ENCODE measurements around the gene FAM174C.
"Not testable (repeated sequence)": the region's sequence is repeated elsewhere in the genome, so short reads cannot be mapped to it uniquely, and the experiment has no call there.

The FAM174C gene

DNA sequence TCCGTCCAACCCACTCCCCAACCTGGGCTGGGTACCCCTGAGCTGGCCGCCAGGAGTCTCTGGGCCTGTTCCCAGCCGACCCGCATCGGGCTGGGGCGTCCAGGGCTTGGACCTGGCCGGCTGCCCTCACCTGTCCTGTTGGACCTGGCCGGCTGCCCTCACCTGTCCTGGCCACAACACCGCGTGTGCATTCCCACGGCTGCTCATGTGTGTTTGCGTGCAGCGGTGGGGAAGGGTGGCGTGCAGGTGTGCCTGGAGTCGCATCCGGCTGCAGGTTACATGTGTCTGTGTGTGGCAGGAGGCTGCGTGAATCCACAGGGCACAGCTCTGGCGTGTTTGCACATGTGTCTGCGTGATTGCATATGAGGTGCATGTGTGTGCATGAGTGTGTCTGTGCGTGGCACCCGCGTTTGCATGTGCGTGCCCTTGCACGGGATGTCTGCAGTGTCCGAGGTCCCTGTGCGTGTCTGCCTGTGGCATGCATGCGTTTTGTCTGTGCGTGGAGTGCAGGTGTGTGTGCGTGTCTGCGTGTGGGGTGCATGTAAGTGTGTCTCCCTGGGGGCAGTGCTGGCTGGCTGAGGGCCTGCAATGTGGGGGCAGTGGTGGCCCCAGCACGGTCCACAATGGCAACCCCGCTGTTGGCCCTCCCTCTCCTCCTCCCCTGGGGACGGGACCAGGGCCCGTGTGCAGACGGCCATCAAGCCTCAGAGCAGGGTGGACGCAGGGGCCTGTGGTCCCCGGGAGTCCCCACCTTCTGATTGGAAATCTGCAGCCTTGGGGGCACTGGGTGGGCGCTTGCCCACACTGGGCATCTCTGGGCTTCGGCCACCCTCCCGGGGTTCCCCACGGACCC, 13.7 kb downstream of the FAM174C start:
- DNase-seq: no peak

DNA sequence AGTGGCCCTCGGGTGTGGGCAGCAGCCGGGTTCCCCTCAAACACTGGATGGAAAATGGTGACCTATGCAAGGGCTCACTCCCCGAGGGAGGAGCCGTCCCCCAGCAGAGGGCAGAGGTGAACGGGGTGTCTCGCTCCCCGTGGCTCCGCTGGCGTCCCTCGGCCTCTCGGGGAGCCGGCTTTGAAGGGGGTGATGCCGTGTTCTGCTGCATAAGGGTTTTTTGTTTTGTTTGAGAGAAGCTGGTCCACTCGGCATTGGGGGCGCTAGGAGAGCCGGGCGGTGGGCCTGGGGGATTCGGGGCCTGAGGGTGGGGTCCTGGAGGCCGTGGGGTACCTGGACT, 14.3 kb downstream of the FAM174C start:
- no peak for DNase-seq

GRCh38 chr19:1290196-1290702, 14.9 kb downstream of the FAM174C start:
- no peak for DNase-seq

GRCh38 chr19:1290703-1291651, 15.6 kb downstream of the FAM174C start:
- no peak for DNase-seq

DNA sequence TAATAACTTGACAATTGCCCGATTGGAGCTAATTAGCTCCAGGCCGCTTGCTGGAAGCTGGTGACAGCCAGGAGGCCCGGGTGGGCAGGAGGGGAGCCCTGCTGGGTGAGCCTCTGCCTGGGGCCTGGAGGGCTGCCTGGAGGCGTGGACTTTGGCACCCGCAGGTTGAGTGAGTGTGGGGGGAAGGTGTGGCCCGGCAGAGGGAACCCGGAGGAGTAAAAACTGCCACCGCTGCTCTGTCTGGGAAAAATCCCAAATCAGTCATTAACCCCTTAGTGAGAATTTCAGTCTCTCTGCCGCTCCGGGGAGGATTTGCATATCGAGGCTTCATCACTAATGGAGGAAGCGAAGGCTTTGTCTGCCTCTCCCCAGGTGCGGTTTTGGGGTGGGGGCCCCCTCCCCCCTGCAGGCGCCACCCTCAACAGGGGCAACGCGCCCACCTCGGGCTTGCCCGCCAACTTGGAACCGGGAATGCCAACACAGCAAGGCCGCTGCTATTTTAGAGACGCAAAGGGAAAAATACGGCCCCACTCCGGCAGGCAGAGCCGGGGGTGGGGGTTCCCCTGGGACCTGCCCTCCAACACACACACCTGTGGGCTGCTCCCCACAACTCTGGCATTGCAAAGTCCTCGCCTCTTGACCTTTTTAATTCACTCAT, 16.6 kb downstream of the FAM174C start:
- no peak for DNase-seq

DNA sequence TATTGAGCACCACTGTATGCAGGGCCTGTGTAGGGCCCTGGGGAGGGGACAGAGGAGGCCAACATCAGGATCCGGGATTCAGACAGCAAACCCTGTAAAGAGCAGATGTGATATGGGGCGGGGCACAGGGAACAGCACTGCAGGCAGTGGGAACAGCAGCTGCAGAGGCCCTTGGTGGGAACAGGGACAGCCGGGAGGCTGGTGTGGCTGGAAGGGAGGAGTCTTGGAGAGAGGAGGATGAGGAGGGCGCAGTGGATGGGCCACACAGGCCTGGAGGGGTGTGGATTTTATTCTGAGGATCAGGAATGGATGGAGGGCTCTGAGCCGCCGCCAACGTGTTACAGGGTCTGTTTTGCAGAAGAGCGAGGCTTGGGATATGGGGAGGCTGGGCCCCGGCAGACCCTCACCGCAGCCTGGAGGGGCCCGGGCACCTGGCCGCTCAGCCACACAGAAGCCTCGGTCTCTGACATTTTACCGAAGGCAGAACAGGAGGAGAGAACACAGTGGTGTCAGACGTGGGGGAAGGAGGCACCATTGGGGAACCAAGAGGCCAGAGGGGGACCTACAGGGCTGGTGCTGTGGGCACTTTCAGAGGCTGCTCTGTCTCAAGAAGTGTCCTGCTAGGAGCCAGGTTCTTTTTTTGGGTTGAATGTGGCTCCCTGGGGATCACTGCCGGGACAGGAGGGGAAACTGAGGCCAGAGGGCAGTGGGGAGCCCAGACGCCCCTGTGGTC, 17.3 kb downstream of the FAM174C start:
- DNase-seq: no peak

DNA sequence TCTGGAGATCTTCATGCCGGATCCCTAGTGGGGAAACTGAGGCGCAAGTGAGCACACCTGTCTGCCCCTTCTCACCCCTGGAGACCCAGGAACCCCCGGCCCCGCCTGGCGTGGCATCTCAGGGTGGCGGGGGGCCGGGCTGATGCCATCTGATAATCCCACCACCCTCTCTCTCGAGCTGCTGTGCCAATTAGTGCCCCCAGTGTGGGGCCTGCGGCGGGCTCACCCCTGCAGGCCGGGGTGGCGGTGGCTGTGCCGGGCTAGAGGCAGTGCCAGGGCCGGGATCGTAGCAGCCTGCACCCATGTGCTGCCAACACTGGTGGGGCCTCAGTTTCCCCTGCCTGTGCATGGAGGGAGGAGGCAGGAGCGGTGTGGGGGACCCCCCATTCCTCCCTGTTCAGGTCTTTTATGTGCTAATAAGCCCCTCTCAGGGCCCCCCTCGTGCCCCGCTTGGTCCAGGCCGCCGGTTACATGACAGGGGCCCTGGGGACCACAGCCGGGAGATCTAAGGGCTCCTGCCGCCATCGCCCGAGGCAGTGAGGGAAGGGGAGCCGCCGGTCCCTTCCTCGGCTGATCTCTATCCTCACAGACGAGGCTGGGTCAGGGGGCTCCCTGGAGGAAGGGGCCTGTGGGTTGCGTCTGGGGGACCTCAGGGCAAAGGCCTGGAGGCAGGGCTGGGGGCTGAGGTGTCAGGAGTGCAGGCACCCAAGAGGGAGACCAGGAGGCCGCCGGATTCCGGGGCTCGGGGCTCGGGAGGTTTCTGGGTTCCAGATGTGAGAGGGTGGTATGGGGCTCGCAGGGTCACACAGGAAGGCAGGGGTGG, 18.7 kb downstream of the FAM174C start:
- DNase-seq: no peak

- DNase-seq: no peak
Observed at GRCh38 chr19:1294688-1295087, 19.4 kb downstream of the FAM174C start.

DNA sequence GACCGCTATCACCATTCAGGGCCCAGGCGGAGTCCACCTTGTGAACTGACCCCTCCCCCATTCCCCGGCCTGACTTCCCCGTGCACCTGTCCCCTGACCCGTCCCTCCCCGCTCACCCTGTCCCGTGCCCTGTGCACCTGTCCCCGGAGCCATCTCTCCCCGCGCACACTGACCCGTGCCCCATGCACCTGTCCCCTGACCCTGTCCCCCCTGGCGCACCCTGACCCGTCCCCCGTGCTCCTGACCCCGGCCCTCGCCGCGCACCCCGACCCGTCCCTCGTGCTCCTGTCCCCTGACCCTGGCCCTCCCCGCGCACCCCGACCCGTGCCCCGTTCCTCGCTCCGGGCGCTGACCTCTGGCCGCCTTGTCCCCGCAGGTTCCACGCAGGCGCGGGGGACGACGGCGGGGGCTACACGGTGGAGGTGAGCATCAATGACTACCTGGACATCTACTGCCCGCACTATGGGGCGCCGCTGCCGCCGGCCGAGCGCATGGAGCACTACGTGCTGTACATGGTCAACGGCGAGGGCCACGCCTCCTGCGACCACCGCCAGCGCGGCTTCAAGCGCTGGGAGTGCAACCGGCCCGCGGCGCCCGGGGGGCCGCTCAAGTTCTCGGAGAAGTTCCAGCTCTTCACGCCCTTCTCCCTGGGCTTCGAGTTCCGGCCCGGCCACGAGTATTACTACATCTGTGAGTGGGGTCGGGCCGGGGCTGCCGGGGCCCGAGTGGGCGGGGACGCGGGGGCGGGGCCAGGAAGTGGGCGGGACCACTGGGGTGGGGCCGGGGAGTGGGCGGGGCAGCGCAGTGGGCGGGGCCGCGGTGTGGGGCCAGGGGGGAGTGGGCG, 20.1 kb downstream of the FAM174C start:
- no peak for DNase-seq

- DNase-seq: no peak
Observed at GRCh38 chr19:1296078-1296477, 20.7 kb downstream of the FAM174C start.

- DNase-seq: no peak
Observed at GRCh38 chr19:1296575-1297271, 21.4 kb downstream of the FAM174C start.

DNA sequence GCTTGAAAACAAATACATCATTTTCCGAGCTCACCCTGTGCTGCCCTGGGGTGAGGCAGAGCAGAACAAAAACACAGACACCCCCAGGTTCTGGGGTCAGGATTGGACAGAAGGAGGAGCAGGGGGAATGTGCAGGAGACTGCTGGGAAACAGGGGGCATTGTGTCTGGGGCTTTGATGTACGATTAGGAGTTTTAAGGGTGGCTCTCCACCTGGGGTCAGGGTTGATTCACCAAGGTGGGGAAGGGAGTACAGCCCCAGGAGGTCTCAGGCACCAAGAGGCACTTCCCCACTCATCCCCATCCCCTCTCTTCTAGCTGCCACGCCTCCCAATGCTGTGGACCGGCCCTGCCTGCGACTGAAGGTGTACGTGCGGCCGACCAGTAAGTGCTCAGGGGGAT, 22.9 kb downstream of the FAM174C start:
- DNase-seq: no peak

- no peak for DNase-seq
Observed at GRCh38 chr19:1299801-1300200, 24.5 kb downstream of the FAM174C start.

DNA sequence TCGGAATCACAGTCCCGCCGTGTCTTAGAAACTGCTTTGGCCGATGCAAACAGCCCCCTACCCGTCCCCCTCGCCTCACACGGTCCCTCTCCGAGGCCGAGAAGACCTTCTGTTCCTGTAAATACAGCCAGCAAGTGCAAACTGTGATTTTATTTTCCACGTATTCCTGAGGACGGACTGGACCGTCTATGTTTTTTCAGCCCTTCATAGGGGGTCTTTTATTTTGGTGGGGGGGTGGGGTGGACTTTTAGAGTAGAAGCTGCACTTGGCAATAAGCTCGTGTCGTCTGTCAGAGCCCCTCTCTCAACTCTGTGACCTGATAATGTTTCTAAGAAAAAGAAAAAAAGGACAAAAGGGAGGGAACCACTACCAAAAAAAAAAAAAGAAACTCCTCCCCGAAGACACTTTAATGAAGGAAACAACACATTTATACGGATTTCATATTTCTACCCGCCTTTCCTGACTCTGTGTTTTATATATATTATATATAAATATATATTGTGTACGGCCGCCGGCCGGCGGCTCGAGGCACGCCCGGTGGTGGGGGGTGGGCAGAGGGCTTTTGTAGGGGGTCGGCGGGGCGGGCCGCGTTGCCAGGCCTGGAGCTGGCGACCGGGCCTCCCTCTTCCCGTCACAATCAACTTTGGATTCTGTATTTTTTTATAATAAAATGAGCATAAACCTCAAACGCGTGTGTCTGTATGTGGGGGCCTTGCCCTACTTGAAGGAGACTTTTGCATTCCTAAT, 25.6 kb downstream of the FAM174C start:
- DNase-seq: no peak

DNA sequence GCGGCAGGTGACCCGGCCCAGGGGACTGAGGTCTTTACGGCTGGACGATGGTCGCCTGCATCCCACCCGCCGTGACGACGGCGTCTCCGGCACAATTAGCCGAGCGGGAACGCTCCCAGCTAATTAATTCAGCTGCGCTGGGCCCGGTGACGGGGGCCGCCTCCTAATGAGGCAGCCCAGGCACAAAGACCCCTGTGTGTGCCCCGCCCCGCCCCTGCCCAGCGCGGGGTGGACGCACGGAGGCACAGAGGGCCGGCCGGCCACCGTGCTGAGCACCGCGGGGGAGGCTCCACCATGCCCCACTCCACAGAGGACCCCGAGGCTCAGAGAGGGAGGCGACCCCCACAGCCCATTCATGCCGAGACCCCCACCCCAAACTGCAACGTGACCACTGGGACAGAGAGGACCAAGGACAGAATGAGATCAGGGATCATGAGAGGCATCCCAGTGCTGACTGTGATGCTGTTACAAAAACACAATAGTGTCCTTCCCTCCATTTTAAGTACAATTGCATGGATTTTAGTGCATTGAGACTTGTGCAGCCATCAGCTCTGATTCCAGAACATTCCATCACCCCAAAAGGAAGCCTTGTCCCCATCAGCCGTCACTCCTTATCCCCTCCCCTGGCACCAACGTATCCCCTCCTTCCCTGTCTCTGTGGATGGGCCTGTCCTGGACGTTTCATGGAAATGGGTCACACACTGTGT, 27.4 kb downstream of the FAM174C start:
- DNase-seq: no peak

GRCh38 chr19:1304197-1304924, 29.0 kb downstream of the FAM174C start:
- DNase-seq: no peak

- DNase-seq: not testable (repeated sequence)
Observed at GRCh38 chr19:1305354-1305753, 30.0 kb downstream of the FAM174C start.

GRCh38 chr19:1307320-1307719, 32.0 kb downstream of the FAM174C start:
- no peak for DNase-seq

Measured in amniotic stem cell (primary cell).